GM18519 (cell line): ENCODE results near the gene CHN2.

Experiments
- ATAC-seq: cut with Tn5 transposase; IDR thresholded peaks from one replicate; pipeline ENCODE4 v1.9.1; 2021; ENCODE audit warnings: mild to moderate bottlenecking, moderate library complexity; ENCODE audit not compliant: unreplicated experiment, low FRiP score

CHN2 gene

DNA sequence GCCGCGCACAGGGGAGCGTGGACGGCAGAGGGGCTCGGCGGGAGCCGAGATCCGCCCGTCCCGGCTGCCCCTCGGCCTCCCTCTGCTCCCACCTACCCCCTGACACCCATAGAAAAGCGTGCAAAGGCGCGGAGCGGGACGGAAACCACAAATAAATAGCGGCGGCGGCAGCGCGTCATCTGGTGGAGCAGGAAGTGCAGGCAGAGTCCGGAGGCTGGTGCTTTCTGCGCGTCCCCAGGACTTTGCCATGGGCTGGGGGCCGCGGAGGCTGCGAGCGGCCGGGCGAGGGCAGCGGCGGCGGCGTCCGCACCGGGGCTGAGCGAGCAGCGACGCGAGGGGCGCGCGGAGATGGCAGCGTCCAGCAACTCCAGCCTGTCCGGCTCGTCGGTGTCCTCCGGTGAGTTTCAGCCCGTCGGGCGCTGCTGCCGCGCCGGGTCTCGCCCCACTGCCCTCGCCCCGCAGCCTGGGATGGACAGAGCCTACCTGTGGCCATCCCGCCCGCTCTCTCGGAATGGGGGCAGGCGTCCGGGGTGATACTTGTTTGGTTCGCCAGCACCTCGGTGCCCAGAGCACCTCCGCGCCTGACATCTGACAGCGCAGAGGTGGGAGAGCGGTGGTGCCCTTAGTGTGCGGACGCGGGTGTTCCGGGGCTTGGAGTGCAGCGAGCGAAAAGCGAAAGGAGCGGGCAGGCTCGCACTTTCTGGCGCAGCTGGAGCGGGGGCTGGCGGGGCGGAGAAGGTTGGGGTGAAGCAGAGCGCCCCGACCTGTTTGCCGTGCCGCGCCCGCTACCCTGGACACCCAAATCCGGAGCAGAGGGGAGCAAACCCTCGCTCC is at the start of gene CHN2:
TSS of gene CHN2 (plus strand) at position 182 of the 834 bp plus-strand sequence.
- ATAC-seq: no peak

DNA sequence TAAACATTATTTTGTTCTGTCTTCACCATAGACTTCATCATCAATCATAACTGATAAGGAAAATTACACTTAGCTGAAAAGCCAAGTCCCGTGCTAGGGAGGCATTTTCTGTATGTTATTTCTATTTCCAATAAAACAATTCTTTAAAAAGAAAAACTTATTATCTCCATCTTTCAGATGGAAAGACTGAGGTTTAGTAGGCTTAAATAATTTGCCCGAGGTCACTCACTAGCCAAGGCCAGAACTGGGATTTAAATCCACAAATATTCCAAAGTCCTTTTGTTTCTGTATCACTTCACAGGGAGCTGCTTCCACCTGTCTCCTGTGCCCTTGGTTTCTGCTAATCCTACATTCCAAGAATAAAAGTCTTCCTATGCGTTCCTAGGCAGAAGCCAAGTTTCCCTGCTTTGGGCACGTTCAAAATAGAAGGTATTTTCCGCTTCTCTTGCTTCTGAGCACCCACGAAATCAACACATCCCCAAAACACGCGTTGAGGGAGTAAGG is 49.0 kb upstream of the CHN2 start:
- ATAC-seq: no peak

- ATAC-seq: no peak
Measured at GRCh38 chr7:29146057-29146706, 48.4 kb upstream of the CHN2 start, which contains the start of gene CPVL. TSS of gene CPVL (minus strand) at chr7:29146537. CDS start at chr7:29121061, 25,476 bp downstream.

GRCh38 chr7:29146888-29147609 is 47.5 kb upstream of the CHN2 start:
- no peak for ATAC-seq

GRCh38 chr7:29147821-29148220 is 46.8 kb upstream of the CHN2 start:
- ATAC-seq: no peak

GRCh38 chr7:29149036-29149435 is 45.5 kb upstream of the CHN2 start:
- ATAC-seq: no peak

- no peak for ATAC-seq
Measured at GRCh38 chr7:29150856-29151255, 43.7 kb upstream of the CHN2 start.

DNA sequence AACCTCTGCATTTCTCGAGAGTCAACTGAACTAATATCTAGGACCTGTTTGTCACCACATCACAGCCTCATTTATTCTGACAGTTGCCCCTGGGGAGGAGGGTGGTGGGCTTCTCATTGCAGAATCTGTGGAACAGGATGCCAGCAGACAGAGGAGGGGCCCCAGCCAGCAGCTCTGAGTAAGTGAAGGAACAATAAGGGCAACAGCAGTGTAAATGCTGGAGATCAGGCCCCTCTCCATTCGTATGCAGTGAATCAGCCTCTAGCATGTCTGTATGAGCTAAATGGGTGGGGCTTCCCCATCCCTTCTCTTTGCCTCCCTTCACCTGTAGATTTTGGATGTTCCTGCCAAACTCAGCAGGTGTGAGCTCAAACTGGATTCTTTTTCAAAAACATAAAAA is 40.5 kb upstream of the CHN2 start:
- ATAC-seq: no peak

- no peak for ATAC-seq
Measured at GRCh38 chr7:29156907-29157452, 37.6 kb upstream of the CHN2 start.

DNA sequence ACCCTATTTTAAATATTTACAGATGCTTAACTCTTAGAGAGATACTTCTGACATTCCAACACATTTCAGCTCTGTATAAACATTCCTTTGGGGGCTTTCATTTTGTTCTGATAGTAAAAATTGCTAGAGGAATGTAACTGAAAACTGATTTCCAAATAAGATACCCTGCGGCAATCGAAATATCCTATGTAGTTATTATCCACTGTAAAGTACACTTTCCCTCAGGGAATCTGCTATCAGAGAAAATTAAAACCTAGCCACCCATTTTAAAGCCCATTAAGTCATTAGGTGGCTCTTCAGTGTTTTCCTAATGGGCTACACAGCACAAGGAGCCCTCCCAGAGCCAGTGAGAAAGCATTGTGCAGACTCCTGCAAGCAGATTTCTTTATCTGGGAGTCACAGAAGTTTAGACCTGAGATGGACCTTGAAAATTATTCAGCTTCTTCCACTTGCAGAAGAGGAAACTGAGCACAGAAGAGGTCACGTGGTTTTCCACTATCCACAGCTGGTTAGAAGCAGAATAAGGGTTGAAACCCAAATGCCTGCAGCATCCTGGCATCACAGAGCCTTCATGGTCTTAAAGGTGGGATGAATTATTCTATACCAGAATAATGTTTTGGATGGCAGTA is 35.7 kb upstream of the CHN2 start:
- ATAC-seq: no peak

- ATAC-seq: no peak
Measured at GRCh38 chr7:29160080-29160479, 34.5 kb upstream of the CHN2 start.

GRCh38 chr7:29161231-29161630 is 33.3 kb upstream of the CHN2 start:
- no peak for ATAC-seq

GRCh38 chr7:29162577-29162976 is 32.0 kb upstream of the CHN2 start:
- no peak for ATAC-seq

GRCh38 chr7:29163854-29164253 is 30.7 kb upstream of the CHN2 start:
- no peak for ATAC-seq

GRCh38 chr7:29167721-29168120 is 26.9 kb upstream of the CHN2 start:
- ATAC-seq: no peak

DNA sequence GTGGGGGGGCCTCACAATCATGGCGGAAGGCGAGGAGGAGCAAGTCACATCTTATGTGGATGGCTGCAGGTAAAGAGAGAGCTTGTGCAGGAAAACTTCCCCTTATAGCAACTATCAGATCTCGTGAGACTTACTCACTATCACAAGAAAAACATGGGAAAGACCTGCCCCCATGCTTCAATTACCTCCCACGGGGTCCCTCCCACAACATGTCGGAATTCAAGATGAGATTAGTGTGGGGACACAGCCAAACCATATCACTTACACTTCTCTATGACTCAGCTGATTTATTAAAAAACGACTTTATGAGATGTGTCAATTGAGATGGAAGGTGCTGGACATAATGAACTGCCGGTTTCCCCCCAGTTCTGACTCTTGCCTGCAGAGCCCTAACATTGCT is 23.8 kb upstream of the CHN2 start:
- ATAC-seq: no peak

DNA sequence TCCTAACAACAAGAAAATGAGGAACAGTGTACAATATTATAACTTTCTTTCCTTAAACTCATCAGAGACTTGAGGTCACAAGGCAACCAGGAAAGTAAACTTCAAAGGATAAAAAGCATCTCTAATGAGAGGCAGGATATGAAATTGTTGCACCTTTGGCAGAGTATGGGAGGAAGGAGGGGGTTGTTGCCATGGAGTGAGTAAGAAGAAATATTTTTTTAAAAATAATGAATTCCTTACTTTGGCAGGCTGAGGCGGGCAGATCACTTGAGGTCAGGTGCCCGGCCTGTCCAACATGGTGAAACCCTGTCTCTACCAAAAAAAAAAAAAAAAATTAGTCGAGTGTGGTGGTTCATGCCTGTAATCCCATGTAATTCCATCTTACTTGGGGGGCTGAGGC is 21.1 kb upstream of the CHN2 start:
- no peak for ATAC-seq

DNA sequence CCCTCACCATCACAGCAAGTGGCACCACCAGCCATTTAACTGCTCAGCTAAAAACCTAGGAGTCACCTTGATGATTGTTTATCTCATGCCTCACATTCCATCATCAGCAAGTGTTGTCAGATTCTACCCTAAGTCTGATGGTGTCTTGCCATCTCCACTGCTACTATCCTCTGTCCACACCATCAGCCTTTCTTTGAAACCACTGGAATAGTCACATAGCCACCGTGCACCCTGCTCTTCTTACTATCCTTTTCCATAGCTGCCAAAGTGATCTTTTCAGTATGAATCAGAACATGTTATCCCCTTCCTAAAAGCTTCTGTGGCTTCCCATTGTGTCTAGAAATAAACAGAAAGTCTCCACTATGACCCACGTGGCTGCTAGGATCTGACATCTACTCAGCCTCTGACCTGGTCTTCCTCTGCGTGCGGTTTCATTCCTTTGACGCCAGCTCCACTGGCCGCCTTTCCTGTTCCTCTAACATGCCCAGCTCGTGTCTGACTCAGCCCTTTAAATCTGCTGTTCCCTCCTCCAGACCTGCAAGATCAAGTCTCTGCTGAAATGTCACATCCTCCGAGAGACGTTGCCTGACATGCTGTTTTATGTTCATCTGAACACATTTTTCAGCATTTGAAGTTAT is 16.5 kb upstream of the CHN2 start:
- no peak for ATAC-seq

DNA sequence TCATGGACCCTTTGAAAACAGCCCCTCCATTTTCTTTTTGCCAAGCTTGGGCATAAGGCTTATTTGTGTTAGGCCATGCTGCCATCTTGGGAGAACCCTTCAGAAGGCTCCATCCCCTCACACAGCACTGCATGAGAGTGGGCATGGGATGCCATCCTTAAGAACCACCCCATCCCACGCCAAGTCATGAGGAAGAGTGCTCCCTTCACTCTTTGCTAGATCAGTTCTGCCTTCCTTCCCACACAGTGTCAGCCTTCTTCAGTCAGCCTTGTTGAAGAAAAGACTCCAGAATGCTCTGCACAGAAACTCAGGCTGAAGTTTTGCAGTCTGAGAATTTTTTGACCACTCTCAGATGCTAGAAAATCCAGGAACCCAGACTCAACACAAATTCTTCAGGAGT is 15.5 kb upstream of the CHN2 start:
- ATAC-seq: no peak

GRCh38 chr7:29184599-29184998 is 10.0 kb upstream of the CHN2 start:
- ATAC-seq: no peak
